Dedifferentiated amniotic fluid mesenchymal stem cell (primary cell): ENCODE data around the gene MORC2.

ENCODE experiments used
- DNase-seq: peaks from one replicate; pipeline ENCODE4 v3.0.0-alpha.2; 2016; ENCODE audit errors: extremely low spot score

MORC2 gene

DNA sequence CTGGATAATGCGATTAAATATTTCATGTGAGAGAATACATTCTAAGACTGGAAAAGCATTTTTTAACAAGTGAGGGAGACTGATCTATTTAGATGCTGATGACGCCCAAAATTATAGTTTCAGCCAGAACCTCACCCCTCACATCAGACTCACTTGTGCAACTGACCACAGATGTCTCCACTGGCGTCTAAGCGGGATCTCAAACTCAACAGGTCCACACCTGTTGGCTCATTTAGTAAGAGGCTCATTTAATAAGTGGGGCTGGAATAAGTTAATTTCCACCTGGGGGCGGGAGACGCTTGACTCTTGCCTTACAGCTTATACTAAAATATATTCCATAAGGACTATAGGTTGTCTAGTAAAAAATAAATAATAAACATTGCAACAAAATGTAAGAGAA, 47.5 kb downstream of the MORC2 start:
- no peak for DNase-seq

DNA sequence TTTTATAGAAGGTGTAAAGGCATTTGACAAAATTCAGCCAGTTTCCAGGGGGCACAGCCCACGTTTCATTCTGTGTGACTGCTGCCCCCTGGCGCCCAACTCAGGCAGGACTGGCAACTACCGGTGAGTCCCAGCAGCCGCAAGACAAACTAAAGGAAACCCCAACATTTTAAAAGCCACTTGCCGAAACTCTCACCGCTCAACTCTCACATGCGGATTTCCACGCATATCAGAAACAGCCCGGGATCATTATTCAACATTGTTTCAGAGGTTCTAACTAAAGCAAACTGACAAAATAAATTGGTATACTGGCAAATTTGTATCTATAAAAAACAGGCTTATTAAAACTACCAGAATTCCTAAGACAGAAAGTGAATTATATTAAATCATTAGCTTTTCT, 48.2 kb downstream of the MORC2 start:
- DNase-seq, result peak; percentile 56

DNA sequence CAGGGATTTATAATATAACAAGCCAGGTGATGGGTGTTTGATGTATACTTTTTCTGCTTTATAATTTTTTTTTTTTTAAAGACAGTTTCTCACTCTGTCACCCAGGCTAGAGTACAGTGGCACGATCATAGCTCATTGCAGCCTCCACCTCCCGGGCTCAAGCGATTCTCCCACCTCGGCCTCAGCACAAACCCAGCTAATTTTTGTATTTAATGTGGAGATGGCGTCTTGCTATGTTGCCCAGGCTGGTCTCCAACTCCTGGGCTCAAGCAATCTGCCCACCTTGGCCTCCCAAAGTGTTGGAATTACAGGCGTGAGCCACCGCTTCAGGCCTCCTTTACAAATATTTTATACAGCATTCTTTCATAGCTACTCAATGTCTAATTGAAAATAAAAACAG, 48.6 kb downstream of the MORC2 start:
- DNase-seq, result no peak

DNA sequence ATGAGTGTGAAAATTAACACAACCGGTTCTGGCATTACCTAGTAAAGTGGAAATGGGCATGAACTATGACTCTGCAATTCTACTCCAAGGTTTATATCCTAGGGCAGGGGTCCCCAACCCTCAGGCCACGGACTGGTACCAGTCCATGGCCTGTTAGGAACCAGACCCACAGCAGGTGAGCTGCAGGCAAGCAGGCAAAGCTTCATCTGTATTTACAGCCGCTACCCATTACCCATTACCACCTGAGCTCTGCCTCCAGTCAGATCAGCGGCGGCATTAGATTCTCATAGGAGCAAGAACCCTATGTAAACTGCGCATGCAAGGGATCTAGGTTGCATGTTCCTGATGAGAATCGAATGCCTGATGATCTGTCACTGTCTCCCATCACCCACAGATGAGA, 49.8 kb downstream of the MORC2 start:
- no peak for DNase-seq

DNA sequence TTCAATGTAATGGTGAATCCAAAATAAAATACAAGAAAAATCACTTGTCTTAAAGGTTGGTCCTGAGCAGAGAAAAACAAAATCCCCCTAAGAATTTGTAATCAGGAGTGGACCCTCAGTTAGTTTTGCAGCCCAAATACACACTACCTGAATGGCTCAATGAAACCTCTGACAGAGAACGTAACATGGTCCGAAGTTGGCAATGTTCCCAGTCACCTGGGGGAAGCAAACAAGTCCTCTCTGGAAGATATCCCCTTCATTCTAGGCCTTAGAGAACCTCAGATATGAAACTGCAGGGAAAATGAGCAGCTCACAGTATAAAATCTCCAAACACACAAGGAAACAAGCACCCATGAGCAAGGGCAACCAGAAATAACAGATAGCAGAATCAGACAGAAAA, 58.2 kb downstream of the MORC2 start:
- DNase-seq, result no peak

DNA sequence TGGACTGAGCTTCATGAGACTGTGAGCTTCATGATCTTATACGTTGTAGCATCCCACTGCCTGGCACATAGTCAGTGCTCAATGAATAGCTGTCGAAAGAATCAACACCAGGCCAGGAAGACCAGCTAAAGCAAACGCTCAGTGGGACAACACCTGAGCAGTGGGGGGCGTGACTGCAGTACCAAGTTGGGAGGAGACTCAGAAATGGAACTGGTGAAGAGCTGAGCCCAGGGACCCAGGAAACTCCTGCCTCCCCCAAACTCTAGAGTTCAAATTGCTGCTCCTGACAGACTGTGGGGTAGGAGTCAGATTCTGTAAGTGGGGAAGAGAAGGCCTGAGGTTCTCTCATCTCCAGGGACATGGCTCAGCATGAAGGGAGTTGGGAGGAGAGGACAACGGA, 59.3 kb downstream of the MORC2 start:
- DNase-seq, result no peak

DNA sequence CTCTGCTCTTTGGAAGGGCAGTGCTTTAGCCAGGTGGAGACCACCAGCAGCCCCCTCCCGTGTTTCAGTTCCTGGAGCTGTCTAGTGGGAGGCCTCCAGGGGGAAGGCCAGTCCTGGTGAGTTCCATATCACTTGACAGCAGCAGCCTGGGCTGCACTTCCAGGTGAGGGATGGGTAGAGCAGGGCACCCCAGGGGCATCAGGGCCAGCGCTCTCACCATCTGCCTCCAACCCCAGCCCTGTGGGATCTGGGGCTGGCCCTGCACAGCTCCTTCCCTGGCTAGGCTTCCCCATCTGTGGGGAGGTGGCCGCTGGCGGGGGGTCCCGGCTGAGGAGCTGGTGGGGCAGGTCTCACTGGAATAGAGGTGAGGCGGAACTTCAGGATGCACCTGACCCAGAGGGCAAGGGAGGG, 60.5 kb downstream of the MORC2 start:
- DNase-seq, result no peak

DNA sequence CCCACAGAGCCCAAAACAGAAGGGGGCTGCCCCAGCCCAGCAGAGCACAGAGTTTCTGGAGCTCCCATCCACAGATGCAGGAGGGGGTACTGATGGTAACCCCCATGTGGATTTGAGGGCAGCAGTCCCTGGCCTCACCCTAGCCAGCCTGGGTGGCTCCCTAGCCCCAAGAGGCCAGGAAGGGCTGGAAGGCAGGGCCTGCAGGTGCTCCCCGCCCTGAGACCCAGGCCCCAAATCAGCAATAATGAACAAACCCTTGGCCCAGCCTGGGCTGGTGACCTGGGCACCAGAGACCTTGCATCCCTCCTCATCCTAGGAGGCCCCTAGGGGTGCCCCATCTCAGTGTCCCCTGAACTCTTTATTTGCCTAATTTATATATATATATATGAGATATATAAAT, 61.6 kb downstream of the MORC2 start:
- no peak for DNase-seq

DNA sequence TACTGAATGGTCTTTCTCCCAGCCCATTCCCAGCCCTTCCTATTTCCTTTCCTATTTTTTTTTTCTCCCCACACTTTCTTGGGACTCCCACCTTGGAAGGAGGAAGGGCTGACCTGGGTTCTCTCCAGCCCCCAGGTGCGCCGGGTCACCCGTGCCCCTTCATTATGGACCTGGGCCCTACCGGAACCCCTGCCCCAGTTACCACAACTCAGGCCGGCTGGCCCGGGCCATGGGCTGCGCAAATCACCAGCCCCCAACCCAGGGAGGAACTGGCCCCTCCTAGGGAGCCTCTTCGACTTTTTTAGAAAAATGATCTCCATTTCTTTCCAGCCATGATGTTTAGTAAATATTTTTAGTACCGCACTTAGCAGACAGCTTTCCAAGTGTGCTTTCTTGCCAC, 62.2 kb downstream of the MORC2 start:
- DNase-seq, result no peak

DNA sequence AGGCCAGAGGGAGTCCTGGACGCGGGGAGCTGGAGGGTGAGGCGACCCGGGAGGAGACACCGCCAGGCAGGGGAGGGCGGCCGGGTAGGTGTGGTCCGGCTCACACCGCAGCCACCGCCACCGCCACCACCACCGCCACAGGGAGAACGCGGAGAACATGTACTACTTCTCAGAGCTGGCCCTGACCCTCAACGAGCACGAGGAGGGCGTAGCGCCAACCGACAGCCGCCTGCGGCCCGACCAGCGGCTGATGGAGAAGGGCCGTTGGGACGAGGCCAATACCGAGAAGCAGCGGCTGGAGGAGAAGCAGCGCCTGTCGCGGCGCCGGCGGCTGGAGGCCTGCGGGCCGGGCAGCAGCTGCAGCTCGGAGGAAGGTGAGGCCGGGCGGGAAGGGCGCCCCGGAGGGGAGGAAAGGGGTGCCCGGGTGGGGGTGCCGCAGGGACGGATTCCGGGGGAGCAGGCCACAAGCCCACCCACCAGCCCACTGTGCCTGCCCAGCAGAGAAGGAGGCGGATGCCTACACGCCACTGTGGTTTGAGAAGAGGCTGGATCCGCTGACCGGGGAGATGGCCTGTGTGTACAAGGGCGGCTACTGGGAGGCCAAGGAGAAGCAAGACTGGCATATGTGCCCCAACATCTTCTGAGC, 62.8 kb downstream of the MORC2 start:
- no peak for DNase-seq

DNA sequence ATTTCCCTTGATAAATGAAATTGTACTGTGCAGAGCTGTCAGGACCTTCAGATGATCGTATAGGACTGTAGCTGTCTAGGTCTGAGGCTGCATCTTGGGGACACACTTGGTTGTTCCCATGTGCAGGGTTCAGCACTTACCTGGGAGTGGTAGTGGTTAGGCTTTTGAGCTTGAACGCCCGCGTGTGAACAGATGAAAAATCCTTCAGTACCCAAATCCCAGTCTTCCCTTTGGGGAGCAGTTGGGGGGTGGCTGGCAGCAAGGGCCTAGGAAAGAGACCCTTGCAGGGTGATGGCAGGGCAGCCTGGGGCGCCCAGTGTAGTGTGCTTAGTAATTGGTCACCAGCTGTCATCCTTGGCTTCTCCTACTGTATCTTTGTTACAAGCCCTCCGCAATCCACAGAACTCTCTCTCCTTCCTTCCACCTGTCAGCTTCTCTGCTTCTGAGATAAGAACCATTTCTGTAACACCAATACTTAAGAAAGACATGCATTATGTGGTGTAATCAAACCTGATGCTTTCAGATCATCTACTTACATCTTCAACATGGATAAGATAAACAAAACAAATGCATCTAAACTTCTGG, 64.6 kb downstream of the MORC2 start:
- DNase-seq, result no peak

DNA sequence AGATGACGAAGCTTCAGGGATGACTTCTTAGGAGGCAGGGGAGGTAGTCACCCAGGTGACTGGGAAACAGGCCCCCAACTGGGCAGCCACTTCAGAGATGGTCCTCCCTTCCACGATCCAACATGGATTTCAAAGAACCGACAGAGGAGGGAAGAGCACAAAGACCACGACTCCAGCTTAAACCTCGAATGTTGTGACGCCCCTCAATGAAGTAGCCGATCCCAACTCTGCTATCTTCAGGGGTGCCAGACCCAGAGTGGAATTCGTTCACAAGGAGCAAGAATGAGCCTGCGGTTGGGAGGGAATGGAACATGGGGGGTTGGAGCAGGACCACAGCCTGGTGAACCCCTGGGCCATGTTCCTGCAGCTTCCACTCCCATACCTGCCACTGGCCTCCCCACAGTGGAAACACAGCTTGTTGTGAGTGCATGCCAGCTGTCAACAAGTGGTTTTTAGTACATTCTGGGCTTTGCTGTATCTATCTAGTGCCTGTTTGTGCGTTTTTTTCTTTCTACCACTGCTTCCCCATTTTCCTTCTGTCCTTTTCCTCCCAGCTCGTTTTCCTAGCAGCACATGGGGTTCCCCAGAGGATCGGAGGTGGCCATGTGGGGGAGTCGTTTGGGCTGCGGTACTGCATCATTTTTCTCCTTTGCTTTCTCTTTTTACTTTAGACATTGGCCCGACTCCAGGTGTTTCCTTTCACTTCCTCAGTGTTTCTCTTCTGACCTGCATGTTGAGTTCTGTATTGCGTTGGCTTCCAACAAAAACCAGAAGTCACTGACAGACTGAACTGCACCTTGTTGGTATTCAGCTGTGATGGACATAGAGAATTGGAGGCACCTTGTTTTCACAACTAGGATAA, 65.8 kb downstream of the MORC2 start:
- no peak for DNase-seq

DNA sequence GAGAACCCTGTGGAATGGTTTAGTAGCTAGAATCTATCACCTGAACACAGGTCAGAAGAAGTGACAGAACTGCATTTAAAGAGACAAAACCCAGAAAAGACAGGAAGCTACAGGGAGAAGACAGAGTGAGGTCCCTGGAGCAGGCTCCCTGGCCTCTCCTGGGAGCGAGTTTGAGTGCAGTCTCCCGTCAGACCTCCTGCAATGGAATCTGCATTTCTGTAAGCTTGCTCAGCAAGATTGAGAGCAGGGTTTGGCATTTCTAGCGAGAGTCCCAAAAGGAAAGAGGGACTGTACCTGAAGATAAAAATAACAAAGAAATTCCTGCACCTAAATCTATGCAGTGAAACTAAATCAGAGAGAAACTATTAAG, 74.2 kb downstream of the MORC2 start:
- no peak for DNase-seq

DNA sequence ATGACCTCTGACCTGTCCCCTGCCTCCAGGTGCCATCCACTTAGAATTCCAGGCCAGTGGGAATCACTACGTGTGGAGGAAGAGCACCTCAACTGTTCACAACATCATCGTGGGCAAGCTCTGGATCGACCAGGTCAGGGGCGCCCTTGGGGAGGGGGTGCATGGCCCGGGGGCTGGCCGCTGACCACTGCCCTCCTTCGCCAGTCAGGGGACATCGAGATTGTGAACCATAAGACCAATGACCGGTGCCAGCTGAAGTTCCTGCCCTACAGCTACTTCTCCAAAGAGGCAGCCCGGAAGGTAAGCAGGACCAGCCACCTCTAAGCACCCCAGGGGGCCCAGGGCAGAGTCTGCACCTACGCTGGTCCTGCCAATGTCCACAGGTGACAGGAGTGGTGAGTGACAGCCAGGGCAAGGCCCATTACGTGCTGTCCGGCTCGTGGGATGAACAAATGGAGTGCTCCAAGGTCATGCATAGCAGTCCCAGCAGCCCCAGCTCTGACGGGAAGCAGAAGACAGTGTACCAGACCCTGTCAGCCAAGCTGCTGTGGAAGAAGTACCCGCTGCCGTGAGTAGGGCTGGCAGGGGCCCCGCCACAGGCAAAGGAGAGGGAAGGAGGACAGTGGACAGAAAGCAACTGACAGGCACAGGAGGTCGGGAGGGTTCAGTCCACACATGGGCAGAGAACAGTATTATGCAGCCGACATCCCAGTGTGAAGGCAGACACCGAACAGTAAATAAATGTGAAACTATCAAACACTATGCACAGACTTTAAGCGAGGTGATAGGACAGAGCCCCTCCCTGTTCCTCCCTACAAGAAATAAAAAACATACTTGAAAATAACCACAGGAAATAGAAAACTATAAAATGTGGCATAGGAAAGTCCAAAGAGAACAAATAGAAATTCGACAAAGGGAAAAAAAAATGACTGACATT, 74.9 kb downstream of the MORC2 start:
- no peak for DNase-seq

DNA sequence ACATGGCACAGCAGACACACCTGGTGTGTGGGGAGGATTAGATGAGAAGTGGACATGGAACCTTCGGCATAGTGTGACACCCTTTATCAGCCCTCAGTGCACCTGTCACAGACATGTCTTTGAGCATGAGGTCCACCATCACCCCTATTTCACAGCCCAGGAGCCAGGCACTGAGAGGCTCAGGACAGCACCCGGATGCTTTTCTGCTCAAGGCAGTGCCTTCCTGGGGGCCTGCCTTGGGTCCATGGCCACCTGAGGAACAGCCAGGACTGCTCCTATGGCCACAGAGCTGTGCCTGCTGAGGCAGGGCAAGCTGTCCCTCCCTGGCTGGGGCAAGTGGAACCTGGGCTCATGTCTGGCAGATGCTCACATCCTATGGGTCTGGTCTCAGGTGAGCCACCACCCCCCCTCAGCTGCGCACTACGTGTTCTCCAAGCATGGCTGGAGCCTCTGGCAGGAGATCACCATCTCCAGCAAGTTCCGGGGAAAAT, 75.8 kb downstream of the MORC2 start:
- DNase-seq, result no peak

DNA sequence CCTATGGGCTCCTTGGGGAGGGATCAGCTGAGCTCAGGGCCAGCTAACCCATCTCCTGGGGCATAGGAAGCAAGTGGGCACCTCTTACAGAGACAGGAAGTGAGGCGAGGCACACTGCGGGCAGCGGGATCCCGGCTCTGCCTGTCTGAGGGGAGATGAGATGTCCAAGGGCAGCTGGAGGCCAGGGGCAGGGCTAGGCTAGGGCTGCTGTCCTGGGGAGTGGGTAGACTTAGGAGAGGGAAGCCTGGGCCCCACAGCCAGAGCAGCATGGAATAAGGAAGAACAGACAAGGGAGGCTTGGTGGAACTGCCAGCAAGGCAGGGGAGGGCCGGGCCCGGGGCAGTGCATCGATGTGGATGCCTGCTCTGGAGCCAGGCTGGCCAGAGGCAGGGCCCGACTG, 76.3 kb downstream of the MORC2 start:
- no peak for DNase-seq

DNA sequence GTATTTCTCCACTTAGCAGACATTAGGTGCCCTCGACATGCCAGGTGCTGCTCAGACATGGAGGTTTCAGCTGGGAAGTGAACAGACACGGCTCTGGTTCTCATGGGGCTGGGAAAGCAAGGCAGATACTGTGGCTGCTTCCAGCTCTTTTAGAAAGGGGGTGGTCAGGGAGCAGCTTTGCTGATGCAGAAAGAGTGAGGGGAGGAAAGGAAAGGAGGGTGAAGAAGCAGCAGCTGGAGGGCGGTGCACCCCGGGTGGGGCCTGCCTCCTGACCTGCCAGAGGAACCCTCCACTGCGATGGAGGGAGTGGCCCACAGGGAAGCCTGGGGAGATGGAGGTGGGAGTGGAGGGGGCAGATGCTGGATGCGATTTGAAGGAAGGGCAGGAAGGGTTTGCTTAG, 76.8 kb downstream of the MORC2 start:
- no peak for DNase-seq

DNA sequence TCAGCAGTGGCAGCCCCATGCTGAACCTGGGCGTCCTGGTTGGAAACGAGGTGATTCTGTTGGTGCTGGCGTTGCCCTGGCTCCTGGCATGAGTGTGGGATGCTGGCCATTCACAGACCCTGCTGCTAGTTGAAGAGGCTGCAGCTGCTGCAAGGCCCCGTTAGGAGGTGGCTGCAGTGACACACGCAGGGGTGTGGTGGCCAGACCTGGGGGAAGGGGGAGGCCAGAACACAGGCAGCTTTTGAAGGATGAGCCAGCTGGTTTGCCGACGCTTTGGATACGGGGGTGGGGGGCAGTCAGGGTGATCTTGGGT, 77.2 kb downstream of the MORC2 start:
- no peak for DNase-seq

DNA sequence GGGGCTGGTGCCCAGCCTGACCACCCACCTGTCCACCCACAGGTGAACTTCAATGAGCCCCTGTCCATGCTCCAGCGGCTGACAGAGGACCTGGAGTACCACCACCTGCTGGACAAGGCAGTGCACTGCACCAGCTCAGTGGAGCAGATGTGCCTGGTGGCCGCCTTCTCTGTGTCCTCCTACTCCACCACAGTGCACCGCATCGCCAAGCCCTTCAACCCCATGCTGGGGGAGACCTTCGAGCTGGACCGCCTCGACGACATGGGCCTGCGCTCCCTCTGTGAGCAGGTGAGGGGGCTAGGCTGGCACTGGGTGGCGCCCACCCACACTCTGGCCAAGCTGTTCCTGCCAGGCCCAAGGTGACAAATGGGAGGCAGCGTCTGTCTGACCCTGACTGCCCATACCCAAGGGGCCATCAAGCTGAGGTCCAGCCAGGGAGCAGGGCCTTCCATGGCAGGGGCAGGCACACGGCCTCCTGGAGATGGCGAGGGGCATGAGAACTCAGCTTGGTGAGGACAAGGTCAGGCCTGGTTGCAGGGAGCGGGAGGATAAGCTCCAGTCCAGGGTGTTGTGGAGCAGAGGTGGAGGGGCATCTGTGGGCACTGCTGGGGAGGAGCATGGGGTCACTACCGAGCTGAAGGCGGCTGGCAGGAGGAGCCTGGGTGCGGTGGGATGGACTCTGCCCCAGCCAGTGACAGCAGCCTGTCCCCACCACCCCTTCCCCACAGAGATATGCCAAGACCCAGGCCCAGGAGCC, 77.7 kb downstream of the MORC2 start:
- DNase-seq, result no peak

DNA sequence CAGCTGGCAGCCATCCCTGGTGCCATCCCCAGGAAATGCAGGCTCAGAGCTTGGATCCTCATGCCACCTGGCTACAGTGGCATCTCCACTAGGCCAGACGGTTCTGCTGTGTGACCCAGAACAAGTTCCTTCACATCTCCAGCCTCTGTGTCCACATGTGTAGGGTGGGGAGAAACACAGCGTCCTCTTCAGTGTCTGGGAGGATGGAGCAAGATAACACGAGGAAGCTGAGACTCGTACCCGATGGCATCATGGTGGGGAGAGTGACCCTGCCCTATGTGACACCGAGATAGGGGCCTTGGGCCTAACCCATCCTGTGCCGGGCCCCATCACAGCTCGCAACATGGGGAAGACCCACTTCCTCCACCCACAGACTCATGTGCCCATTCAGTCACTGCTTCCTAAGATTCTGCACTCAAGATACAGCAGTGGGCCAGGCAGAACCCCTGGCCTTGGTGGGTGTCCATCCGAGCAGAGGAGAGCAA, 78.5 kb downstream of the MORC2 start:
- no peak for DNase-seq

DNA sequence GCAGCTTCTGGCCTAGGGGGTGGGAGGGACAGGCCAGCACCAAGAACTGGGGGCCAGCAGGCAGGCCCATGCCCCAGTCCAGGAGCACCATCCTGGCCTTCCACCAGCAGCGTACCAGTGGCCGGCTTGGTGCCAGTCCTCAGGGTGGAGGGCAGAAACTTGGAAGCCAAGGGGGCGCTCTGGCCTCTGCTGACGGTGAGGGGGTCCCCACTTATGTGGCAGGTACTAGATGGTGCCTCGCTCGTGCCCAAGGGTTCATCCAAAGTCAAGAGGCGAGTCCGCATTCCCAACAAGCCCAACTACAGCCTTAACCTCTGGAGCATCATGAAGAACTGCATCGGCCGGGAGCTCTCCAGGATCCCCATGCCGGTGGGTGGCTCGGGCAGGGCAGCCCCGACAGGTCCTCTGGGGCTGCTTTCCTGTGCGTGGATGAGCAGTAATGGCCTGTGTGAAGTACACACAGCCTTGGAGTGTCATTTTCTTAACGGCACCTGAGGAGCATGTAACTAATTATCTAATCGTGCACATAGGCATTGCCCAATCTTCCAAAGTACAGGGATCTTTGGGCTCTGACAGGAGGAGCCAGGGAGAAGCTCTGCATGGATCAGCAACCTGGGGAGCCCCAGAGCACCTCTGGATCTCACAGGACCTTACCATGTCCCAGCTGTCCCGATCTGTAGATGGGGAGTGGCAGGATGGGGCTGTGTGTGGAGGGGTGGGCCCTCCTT, 79.1 kb downstream of the MORC2 start:
- DNase-seq, result no peak
